HG03575 (cell line): ENCODE measurements around the gene DCBLD2.
"Not testable (repeated sequence)": the region's sequence is repeated elsewhere in the genome, so short reads cannot be mapped to it uniquely, and the experiment has no call there.

Source experiments
- ATAC-seq: cut with Tn5 transposase; IDR thresholded peaks from one replicate; pipeline ENCODE4 v1.9.1; 2021; ENCODE audit not compliant: unreplicated experiment, insufficient number of reproducible peaks, low FRiP score; ENCODE audit errors: extremely low read depth

Gene DCBLD2

DNA sequence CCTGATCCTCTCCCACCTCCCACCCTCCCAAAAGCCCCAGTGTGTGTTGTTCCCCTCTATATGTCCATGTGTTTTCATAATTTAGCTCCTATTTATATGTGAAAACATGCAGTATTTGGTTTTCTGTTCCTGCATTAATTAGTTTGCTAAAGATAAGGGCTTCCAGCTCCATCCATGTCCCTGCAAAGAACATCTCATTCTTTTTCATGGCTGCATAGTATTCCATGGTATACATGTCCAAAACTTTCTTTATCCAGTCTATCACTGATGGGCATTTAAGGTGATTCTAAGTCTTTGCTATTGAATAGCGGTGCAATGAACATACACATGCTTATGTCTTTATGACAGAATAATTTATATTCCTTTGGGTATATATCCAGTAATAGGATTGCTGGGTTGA is 53.4 kb downstream of the DCBLD2 start:
- ATAC-seq, result no peak

DNA sequence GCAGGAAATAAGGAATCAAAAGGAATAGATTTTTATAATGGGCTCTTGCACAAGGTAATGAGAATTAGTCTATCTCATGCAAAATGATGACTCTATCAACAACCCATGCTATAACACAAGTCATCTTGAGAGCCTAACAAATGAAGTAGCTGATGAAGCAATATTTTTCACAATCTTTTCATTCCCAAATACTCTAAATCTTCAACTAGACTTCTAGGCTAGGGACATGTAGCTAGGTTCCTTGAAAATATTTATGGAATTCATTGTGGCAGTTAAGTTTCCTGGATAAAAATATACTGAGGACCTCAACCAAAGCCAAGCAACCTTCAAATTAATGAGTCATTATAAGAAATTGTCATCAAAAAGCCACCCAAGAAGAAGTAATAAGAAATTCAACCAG is 55.4 kb downstream of the DCBLD2 start:
- no peak for ATAC-seq

DNA sequence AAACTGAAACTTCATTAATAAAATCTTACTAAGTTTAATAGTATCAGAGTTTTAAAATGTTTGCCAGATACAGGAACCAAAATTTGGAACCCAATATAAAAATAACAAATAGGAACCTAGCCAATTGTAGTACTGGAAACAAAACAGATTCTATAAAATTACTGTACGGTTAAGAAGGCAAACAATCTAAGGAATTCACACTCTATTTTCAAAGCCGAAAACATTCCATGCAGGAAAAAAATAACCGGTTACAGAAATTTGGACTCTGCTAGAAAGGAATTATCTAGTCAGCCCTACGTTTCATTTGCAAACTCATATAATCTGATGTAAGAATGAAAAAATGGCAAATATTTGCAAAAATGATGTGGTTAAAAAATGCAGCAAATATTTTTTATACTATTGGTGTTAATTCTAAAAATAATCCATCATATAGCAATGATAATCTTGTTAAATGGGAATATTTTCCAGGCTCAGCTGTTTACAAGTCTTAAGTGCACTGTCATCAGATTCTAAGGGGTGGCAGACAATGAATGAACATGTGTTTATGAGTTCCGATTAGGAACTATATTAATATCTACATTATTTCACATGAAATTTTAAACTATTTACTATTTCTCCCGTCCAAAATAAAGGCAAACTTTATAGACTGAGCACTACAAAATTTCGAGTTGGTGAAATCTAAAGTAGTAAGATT is 58.1 kb downstream of the DCBLD2 start:
- ATAC-seq, result no peak

DNA sequence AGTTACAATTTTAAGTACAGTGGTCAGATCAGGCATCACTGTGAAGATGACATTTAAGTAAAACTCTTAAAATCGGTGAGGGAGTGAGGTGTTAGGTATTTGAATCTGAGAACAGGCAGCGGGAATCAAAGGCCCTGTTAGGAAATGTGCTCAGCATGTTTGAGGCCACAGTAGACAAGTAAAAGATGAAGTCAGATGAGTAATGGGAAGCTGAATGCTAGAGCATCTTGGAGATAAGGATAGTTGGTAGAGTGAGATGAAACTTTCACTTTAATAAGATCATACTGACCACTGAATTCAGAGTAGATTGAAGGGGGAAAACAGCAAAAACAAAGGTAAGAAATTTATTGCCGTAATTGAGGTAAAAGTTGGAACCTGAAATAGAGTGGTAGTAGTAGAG is 61.6 kb downstream of the DCBLD2 start:
- no peak for ATAC-seq

DNA sequence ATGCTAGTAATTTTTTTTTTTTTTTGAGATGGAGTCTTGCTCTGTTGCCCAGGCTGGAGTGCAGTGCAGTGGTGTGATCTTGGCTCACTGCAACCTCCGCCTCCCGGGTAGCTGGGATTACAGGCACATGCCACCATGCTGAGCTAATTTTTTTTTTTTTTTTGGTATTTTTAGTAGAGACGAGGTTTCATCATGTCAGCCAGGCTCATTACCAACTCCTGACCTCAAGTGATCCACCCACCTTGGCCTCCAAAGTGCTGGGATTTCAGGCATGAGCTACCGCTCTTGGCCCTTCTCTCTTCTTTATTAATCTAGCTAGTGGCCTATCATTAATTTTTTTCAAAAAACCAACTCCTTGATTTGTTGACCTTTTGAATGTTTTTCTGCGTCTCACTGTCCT is 70.4 kb downstream of the DCBLD2 start:
- not testable (repeated sequence) for ATAC-seq

DNA sequence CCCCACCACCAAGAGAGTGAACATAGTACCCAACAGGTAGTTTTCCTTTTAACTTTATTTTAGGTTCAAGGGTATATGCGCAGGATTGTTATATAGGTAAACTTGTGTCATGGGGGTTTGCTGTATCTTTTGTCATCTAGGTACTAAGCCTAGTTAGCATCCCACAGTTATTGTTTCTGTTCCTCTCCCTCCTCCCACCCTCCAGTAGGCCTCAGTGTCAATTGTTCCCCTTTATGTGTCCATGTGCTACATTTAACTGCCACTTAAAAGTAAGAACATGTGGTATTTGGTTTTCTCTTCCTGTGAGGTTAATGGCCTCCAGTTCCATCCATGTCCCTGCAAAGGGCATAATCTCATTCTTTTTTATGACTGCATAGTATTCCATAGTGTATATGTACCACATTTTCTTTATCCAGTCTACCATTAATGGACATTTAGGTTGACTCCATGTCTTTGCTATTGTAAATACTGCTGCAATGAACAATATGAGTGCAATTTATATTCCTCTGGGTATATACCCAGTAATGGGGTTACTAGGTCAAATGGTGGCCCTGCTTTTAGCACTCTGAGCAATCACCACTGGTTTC is 72.2 kb downstream of the DCBLD2 start:
- no peak for ATAC-seq

DNA sequence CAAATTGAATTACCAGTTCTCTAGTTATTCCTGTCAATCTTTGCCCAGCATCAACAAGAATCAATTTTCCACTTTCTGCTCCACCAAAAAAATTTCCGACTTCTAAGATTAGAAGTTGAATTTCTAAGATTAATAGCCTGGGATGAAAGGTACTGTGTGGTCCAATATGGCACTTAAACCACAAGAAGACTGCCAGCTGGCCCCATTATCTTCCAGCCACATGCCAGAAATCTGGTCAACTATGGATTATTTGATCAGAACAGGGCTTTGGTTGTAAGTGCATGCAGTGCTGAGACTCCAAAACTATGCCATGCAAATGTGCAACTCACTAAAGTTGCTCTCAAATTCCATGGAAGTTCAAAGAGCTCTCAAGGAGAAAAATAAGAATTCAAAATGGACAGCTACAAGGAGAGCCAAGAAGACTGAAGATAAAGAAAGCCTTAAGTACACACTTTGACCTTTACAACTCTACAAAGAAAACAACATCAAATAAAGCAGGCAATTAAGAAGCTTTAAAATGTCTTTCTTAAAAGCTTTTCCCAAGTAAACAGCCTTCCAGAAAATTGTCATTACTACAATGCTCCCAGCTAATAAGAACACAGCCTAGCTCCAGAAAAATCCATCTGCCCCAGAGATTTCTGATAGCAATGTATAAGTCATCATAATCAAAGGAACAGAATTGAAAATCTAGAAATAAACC is 74.1 kb downstream of the DCBLD2 start:
- ATAC-seq, result no peak

DNA sequence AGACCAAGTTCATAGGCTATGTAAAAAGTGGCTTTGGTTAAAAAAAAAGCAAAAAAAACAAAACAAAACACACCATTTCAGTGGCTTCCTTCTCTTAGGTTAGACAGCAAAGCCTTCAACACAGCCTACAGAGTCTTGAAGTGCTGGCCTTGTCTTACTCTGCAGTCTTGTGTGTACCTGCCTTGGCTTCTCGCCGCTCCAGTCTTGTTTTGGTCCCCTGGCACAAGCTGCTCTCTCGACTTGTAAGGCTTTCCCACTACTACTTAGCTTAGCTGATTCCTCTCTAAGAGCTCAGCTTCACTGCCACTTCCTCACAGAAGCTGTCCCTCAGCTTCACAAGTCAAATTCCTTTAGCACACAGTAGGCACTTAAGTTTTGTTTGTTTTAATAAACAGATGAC is 75.4 kb downstream of the DCBLD2 start:
- no peak for ATAC-seq

DNA sequence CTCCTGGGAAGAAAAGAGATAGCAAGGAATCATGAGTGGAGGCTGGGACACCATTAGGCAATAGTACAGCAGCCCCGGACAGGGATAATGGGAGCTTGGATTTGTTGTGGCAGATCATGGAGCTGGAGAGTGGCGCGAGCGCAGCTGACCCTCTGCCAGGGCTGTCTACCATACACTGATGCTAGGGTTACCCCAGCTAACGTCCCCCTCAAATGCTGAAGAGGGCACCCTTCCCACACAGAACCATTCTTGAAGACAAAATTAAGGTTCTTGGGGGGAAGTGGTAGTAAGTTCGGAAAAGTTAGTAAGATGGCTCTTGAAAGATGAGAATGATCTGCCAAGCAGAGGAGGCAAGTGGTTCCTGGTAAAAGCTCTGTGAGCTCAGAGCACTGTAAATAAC is 77.2 kb downstream of the DCBLD2 start:
- ATAC-seq, result no peak

DNA sequence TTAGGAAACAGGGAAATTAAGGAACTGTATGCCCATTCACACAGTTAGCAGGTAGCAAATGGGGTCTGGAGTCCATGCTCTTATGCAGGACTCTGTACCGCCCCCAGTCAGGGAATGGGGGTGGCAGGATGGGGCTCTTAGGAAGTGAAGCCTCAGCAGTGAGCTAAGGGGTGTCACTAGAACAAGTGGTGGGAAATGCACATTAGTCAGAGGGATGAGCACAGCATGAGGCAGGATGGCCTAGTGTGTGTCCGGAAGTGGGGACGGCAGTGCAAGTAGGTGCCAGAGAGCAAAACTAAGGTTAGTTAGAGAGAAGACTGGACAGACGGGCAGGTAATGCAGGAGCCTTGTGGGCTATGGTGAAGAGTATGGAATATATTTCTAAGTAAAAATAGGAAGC is 77.7 kb downstream of the DCBLD2 start:
- no peak for ATAC-seq

DNA sequence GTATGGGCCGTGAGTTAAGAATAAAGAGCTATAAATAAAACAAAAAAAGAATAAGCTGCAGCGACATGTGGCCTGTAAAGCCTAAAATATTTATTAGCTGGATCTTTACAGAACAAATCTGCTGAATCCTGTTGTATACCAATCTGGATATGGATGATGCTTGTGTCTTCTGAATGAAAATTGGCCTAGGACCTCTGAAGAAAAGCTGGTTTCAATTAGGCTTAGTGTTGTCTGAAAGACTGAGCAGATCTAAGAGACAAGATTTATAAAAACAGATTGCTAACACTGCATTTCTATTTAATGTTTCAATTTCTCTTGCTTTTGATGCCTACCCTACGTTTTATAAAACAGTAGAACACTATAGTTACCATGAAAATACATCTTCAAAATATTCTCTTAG is 80.4 kb downstream of the DCBLD2 start:
- ATAC-seq, result no peak

DNA sequence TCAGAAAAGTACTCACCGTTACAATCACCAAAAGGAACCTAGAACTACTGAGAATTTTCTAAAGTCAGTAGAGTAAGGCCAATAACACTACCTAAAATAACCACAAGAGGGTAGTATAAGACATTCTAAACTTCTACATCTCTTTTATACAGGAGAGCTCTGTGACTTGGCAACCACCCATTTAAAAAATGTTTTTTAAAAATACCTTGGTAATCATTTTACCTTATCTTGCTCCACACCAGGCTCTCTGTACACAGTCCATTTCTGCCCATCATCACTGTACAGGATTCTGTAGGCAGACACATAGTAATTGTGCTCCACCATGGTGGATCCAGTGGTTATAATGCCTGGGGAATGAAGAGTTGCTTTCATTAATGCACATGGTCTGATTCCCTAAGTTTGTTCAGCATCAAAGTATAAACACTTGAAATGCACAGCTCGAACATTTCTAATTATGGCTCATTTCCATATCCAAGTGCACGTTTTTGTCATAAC is 83.9 kb downstream of the DCBLD2 start:
- peak; percentile 71 for ATAC-seq

DNA sequence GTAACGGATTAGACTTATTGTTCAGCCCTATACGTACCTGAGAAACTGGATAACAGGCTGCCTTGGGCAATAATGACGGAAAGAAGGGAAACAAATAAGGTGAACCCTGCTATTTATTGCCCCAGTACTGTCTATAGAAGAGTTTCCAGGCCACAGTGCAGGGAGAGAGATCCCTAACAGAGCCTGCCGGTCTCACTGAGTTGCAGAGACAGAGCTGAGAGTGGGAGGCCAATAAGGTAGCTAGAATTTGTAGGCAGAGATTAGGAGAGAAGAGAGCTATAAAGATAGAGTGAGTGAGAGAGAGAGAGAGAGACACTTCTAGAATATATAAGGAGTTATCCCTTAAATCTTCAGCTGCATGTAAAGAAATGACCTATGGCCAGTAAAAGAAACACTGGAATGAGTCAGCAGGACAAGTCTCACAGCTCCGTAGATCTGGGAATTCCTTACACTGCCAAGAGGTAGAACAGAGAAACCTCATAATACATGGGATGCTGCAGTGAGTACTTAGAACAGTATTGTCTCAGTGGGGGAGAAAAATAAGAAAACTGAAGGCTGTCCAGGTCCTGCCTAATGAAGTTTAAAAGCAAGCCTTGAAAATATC is 86.6 kb downstream of the DCBLD2 start:
- no peak for ATAC-seq

DNA sequence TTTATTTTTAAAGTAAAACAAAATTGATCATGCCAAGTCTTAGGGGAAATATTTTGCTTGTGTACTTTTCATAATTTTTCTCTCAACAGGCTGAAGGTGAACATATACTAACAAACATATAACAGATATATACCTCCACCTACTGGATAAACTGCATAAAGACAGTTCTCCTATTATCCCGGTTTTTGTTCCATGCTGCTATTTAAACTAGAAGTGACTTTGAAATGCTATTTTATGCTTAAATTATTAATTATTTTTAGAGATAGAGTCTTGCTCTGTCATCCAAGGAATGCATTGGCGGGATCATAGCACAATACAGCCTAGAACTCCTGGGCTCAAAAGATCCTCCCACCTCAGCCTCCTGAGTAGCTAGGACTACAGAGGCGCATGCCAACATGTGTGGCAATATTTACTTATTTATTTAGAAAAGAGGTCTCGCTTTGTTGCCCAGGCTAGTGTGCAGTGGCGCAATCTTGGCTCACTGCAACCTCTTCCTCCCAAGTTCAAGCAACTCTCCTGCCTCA is 88.6 kb downstream of the DCBLD2 start:
- ATAC-seq, result peak; percentile 50

DNA sequence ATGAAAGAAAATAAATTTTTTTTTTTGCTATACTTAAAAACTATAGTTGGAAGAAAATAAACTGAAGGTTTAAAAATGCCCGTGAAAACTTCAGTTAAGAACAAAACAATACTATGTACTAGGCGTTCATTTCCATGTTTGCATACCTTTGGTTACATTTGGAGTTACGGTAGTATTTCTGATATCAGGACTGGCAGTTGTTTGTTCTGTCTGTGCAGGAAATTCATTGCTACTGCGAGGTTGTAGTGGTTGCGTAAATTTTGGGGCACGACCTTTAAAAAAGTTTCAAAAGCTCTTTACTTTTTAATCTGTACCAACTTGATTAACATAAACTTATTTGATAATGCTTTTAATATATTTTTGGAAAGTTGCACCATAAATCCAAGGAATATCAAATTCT is 90.4 kb downstream of the DCBLD2 start:
- no peak for ATAC-seq

DNA sequence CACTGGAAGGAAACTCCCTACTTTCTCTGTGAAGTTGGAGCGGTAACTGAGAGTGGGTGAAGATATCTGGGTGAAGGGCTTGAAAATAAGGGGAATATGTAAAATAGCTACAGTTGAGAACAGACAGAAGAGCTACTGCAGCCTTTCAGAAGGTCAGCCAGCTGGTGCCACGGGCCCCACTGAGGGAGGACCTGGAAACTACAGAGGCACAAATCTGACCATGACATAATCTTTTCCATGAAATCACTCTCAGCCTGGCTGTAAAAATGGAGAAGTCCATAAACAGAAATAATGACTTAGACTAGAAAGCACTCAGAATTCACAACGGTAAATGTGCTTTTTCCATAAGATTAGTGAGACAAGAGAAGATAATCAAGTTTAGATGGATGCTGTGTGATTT is 91.9 kb downstream of the DCBLD2 start:
- no peak for ATAC-seq

DNA sequence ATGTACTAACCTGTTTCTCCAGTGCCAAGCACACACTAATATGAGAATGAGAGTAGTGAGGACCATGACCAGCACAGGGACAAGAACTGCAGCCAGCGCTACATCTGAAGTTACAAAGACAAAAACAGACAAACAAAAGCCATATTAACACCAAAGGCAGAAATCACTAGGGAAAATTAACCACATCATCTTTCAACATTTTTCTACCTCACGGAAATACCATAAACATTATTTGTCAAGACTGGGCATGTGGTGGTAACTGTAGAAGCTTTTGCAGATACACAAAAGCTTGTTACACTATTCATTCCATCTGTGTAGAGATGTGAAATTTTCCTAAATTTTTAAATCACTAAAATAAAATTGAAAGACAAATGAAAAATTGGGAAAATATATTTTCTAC is 93.4 kb downstream of the DCBLD2 start:
- no peak for ATAC-seq

DNA sequence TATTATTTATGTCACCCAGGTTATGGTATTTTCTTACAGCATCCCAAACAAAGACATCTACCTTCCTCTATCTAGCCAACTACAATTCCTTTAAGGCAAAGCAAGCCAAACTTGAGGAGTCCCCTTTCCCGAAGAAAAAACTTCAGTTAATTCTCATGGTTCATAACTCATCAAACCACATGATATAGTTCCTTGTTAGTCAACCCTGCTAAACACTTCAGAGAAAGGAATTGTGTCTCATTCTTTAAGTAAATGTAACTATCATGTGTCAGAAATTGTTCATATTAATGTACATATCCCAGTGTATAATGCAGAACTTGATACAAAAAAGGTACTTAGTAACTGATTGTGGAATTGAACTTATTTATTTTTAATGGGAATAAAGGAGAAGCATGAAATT is 93.9 kb downstream of the DCBLD2 start:
- no peak for ATAC-seq

DNA sequence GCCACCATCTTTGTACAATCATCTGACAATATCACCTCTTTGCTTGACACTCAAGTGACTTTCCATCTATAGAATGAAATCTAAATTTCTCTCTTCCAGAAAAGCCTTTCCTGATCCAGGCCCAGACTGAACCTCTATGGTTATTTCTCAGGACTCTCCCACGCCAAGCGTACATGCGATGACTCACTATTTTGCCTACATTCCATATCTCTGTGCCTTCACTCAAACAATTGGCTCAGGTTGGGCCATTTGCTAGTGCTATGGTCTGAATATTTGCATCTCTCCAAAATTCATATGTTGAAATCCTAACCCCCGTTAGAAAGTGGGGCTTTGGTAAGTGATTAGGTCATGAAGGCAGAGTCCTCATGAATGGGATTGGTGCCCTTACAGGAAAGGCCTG is 94.5 kb downstream of the DCBLD2 start:
- ATAC-seq, result no peak

DNA sequence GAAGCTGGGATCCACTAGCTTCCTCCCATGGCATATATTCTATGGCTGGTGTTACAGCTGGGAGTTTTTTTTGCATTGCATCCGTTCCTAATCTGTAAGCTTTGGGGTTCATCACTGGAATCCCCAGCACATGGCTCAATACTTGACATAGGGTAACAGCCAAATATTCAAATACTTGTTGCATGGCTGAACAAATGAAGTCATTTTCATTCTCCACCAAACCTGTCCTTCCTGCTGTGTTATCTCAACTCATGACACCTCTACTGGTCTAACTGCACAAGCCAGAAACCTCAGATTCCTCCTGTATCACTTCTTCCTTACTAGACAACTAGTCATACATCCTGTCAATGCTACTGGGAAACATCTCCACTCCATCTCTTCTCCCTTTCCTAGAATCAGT is 95.0 kb downstream of the DCBLD2 start:
- ATAC-seq, result no peak
